GM21576 (cell line): Measurements from ENCODE around the gene ADORA2A.

Source experiments
- ATAC-seq: cut with Tn5 transposase; IDR thresholded peaks from one replicate; pipeline ENCODE4 v1.9.1; 2021; ENCODE audit warnings: mild to moderate bottlenecking, moderate library complexity; ENCODE audit not compliant: unreplicated experiment

ADORA2A gene

GRCh38 chr22:24417200-24417599 is 10.2 kb upstream of the ADORA2A start:
- ATAC-seq: no peak

GRCh38 chr22:24417901-24418641 is 9.3 kb upstream of the ADORA2A start:
- no peak for ATAC-seq

- no peak for ATAC-seq
Measured at GRCh38 chr22:24418786-24419474, 8.5 kb upstream of the ADORA2A start.

- no peak for ATAC-seq
Measured at GRCh38 chr22:24419475-24419850, 7.9 kb upstream of the ADORA2A start.

DNA sequence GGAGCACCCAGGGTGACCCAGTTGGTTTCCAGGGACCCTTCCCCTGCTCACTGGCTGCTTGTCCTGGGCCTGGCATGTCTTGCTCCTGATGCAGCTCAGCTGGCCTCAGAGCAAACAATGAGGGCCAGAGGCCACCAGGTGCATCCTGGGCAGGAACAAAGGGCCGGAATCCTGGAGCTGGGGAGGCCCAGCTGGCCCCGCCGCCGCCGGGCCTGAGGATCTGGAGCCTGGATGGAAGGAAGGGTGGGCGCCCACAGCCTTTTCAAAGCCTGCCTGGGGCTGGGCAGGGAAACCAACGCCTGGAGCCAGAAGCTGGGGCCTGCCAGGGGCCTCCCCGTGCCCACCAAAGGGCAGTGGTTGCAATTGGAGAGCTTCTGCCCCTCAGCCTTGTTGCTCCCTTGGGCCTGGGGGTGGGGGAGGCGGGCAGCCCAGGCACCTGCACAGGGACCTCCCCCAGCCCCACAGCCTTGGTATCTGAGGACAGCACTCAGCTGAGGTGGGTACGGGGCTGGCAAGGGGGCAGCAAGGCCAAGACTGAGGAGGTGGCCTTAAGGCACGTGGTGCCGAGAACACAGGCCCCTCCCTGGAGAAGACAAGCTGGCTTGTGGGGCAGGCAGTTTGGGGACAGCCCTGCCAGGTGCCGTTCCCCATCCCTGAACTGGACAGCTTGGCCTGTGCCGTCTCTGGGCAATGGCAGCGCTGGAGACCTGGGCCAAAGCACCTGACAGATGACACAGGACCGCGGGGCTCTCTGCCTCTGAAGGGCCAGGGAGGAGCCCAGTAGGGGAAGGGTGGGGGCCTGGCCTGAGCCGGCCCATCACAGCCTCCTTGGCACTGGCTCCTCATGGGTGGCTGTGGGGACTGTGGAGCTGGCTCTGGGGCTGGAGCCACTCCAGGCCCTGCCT is 7.1 kb upstream of the ADORA2A start:
- no peak for ATAC-seq

DNA sequence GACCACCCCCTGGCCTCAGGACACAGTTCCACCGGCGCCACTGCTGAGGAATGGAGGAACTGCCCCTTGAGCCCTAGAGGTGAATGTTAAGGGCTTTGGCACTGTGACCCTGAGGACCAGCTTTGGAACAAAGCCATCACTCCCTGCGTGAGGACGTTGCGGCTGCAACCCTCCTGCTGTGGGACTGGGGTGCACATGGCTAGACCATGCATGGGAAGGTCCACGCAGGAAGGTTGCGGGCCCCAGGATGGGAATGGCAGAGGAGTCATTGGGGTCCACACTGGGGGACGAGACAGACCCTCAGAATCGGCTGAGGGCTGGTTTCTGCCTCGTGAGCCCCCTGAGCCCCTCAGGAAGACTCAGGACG is 6.4 kb upstream of the ADORA2A start:
- ATAC-seq: no peak

DNA sequence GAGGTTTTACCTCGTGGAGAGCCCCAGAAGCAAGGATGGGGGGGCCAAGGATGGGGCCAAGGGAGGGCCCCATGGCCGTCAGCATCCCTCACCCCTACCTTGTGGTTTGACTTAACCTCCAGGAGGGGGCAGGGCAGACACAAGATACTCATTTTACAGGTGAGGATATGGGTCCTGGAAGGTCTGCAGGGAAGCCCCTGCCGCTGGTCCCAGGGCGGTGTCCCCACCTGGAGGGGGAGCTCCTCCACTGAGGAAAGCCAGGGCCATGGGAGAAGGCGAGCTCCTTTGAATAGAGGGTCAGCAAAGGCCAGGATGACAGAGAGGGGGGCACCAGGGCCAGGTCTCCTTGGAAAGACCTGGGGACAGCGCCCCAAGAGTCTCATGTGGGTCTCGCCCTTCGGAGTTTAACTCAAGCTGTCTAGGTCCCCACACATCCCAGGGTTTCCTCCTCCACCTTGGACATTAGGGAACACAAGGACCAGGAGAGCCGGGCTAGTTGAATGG is 5.9 kb upstream of the ADORA2A start:
- ATAC-seq: no peak

- ATAC-seq: no peak
Measured at GRCh38 chr22:24422102-24422665, 5.2 kb upstream of the ADORA2A start.

DNA sequence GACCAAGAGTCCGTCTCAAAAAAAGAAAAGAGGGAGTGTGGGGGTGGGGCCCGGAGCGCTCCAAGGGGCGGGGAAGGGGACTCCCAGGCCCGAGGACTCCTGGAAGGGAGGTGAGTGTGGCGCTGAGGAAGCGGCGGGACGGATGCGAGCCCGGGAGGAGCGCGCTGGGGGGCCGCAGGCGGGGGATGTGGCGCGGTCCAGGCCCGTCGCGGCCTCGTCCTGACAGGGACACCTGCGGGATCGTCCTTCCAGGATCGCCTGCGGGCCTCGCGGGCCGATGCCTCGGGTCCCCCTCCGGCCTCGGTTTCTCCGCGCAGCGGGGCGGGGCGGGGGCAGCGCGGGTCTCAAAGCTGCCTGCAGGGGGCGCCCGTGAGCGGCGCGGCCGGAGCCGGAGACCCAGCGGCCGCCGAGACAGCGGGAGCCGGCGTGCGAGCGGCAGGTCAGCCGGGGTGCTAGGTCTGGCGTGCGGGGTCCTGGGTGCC is 3.8 kb upstream of the ADORA2A start:
- ATAC-seq: no peak

GRCh38 chr22:24424001-24424900 is 3.1 kb upstream of the ADORA2A start:
- ATAC-seq: no peak

DNA sequence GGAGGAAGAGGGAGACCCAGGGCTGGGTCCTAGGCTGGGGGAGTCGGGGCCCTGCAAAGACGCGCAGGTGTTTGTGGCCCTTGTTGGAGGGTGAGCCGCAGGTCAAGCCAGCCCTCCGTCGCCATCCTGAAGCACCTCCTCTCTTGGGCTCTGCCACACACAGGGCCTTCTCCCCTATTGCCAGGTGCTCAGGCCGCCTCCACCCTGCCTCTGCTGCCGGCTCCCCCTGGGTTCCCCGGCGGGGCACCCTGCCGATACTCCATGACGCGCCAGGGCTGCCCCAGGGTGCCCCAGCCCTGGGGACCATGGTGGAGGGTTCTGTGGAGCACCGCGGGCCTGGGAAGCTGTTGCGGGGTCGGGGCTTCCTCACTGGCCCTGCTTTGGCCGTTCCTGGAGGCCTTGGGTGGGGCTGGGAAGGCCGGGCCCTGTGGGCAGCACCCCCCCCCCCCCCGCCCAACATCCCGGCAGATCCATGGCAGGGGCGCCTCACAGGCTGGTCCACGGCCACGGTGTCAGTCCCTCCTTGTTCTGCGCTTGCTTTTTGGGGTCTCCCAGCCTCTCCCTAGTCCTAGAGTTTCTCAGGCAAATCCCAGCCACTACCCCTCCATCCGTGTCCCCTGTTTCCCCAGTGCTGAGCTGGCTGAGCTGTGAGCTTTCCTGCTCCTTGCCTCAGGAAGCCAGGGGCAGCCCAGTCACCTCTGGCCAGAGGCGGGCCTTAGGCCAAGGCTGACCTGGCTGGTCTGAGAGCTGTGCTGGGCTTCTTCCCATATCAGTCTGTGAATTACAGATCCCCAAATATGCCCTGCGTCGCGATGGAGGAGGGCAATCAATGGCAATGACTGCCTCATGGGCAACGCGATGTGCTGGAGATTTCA is 2.3 kb upstream of the ADORA2A start:
- ATAC-seq: no peak

- ATAC-seq: no peak
Measured at GRCh38 chr22:24426436-24426835, 963 bp upstream of the ADORA2A start.

- ATAC-seq: no peak
Measured at GRCh38 chr22:24426851-24427499, 424 bp upstream of the ADORA2A start.

DNA sequence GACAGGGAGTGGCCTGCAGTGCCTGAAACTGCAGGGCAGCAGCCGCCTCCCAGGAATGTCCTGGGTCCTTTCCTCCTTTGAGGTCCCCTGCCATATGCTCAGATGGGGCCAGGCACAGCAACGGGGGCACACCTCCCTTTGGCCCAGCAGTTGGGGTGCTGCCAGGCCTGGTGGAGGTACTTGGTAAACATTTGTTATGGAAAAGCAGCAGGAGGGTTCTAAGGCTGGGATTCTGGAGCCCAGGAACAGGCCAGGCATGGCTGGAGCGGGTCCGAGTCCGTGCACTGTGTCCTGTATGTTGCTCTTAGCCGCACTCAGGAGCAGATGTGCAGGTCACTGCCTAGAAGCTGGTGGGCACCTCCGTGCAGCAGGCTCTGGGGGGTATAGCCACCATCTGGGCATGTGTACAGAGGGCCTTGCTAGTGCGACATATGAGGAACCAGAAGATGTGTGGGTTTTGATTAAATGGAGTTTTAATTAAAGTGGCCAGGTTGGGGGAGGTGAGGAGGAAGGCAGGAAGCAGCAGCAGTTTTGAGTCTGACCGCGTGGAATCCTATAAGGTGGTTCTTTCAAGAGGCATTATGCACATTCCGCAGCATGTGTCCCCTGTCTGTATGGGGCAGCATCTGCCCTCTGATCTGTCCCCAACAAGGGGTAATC is 1.5 kb downstream of the ADORA2A start:
- ATAC-seq: no peak

GRCh38 chr22:24429411-24430365 is 2.3 kb downstream of the ADORA2A start:
- no peak for ATAC-seq

GRCh38 chr22:24430431-24431308 is 3.3 kb downstream of the ADORA2A start:
- ATAC-seq: no peak
